ENCODE results near the gene FAM168A.
A peak's percentile ranks its signal among the peaks of the same experiment; 100 is the strongest.

The FAM168A gene

DNA sequence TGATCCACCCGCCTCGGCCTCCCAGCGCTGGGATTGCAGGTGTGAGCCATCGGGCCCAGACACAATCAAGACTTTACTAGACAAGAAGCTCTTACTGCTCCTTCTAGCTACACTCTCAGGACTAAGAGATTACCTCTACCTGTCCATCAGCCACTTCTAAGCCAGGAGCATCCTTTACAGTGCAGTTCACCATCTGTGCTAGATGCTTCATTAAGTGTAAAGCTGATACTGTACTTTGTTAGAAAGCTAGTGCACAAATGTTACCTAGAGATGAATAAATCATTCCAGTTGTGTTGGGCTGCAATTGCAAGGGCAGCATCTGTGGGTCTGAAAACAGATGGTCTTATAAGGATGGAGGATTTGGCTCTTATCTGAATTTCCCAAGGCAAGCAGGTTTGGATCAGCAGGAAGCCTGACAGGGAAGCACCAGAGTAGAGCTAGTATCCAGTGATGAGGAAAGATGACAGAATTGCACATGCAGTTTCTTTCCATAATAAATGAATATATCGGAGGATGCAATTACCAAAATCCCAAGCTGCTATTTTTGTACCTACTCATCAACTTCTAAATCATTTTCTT is 58.3 kb downstream of the FAM168A start:
- no peak overlapping the region for H3K4me3 ChIP-seq (ENCODE audit: low read length)
- DNase-seq (ENCODE audit: low read depth) = no peak
- TF ChIP-seq, protein P1, sequence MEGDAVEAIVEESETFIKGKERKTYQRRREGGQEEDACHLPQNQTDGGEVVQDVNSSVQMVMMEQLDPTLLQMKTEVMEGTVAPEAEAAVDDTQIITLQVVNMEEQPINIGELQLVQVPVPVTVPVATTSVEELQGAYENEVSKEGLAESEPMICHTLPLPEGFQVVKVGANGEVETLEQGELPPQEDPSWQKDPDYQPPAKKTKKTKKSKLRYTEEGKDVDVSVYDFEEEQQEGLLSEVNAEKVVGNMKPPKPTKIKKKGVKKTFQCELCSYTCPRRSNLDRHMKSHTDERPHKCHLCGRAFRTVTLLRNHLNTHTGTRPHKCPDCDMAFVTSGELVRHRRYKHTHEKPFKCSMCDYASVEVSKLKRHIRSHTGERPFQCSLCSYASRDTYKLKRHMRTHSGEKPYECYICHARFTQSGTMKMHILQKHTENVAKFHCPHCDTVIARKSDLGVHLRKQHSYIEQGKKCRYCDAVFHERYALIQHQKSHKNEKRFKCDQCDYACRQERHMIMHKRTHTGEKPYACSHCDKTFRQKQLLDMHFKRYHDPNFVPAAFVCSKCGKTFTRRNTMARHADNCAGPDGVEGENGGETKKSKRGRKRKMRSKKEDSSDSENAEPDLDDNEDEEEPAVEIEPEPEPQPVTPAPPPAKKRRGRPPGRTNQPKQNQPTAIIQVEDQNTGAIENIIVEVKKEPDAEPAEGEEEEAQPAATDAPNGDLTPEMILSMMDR (conservative IDR thresholded peaks at IDR 0.05; ENCODE audit: low read length) = no peak

DNA sequence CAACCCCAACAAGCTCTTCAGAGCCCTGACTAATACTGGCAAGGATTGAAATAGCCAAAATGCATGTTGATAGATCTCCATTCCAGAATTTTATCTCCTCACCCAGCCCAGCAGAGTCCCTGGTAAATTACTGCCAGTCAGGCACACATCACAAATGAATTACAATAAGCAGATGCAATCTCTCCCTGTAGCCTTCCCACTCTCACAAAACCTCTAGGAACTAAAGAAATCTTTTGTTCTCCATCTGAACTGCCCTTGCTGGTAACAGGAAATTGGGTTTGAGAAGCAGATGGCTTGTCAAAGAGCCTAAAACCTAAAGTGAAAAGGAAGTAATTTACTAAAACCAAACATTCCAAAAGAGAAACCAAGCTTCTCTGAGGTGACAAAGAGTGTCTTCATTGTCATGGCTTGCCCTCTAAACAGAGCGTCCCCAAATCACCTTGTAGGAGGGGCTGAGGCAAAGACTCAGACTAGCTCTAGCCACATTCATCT is 59.5 kb downstream of the FAM168A start:
- no peak overlapping the region for H3K4me3 ChIP-seq (ENCODE audit: low read length)
- TF ChIP-seq, protein P1 (conservative IDR thresholded peaks at IDR 0.05; ENCODE audit: low read length) = no peak
- DNase-seq (ENCODE audit: low read depth) = peak; percentile 50

DNA sequence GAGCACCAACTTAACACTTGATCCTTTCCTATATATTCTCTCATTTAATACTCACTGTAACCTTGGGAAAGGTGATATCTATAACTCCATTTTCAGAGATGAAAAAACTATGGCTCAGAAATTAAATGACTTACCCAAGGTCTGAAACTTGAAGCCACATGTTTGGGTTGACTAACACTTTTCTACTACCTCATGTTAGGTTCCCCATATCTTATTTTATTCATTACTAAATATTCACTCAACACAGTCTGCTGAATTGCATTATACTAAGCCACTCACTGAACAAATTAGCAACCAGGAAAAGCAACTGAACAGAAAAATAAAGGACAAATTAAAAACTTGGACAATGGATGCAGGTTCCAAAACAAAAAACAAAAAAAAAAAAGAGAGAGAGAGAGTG is 59.9 kb downstream of the FAM168A start:
- no peak for DNase-seq (ENCODE audit: low read depth)
- H3K4me3 ChIP-seq (ENCODE audit: low read length) = no peak overlapping the region
- TF ChIP-seq, protein P1 (conservative IDR thresholded peaks at IDR 0.05; ENCODE audit: low read length) = no peak

DNA sequence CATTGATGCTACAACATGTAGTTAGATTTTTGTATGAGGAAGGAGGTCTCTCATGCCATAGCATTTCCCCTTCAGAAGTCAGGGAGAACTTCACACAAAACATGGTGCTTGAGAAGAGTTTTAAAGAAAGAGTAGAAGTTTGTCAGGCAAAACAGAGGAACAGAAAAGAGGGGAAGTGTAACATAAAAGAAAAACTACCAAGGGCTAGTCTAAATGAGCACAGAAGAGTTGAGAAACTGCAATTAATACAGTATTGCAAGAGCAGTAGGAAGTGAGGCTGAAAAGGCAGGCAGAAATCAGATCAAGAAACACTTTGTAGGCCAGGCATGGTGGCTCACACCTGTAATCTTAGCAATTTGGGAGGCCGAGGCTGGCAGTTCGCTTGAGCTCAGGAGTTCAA is 61.0 kb downstream of the FAM168A start:
- no peak for DNase-seq (ENCODE audit: low read depth)
- no peak overlapping the region for H3K4me3 ChIP-seq (ENCODE audit: low read length)
- TF ChIP-seq, protein P1 (conservative IDR thresholded peaks at IDR 0.05; ENCODE audit: low read length) = no peak

DNA sequence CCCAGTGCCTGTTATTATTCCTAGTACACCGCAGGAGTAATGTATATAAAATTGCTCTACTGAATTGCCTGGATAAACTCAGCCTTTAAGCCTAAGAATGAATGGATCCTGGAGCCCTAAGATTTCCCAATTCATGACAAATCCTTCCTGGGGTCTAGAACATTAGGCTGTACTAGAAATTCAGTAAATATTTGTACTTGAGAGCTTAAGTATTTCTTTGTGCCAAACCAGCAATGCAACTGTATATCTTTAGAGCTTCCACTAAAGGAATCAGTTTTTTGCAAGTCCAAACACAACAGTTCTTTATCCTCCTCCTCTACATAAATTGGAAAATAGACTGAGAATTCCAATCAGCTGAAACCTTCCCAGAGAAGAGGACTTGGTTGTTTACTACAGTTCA is 65.6 kb downstream of the FAM168A start:
- H3K4me3 ChIP-seq (ENCODE audit: low read length) = no peak overlapping the region
- TF ChIP-seq, protein P1 (conservative IDR thresholded peaks at IDR 0.05; ENCODE audit: low read length) = no peak
- DNase-seq (ENCODE audit: low read depth) = no peak

DNA sequence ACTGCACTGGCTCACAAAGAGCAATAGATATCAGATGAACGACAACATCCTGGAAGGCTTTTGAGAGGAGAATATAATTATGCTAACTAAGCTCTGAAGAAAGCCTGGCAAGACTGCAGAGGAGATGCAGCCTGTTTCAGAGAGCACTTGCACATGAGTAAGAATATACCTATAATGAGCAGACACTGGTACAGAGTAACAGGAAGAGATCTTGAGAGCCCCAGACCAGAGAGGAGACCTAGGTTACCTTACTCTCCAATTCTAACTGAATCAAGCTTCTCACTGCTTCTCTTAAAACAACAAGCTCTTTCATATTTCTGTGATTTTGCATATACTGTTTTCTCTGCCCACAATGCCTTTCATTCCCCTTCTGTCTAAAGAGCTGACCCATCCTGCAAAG is 66.5 kb downstream of the FAM168A start:
- TF ChIP-seq, protein P1 (conservative IDR thresholded peaks at IDR 0.05; ENCODE audit: low read length) = no peak
- no peak for DNase-seq (ENCODE audit: low read depth)
- H3K4me3 ChIP-seq (ENCODE audit: low read length) = no peak overlapping the region

DNA sequence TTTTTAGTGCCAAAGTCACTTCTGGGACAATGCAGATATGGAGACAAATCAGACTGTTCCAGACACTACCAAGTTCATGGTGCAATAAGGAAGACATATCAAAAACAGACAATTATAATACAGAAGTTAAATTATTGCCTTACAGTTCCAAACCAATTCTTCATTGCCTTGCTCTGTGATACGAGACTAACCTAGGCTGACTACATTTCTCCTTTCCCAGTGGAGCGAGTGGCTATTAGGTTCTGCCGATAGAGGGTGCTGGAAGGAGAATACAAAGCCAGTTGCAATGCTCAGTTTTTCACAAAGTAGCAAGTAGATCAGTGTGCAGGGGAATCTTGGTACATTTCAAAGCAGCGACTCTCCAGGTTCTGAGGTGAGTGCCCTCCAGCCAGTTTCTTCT is 67.8 kb downstream of the FAM168A start:
- H3K4me3 ChIP-seq (ENCODE audit: low read length) = no peak overlapping the region
- DNase-seq (ENCODE audit: low read depth) = no peak
- TF ChIP-seq, protein P1 (conservative IDR thresholded peaks at IDR 0.05; ENCODE audit: low read length) = peak; percentile 33; the same call in 1 of the 2 replicates

Data from AG10803 (cell line).